Measurements from ENCODE around the gene ZBTB7C. TPM values are rescaled to one million over a fixed set of nuclear protein-coding genes. Genes with fewer than 3 reads are reported as not detected.

ZBTB7C gene
- total and polyA plus RNA-seq, 2 of the 4 experiments (the other 2 are of a cell fraction): not detected

DNA sequence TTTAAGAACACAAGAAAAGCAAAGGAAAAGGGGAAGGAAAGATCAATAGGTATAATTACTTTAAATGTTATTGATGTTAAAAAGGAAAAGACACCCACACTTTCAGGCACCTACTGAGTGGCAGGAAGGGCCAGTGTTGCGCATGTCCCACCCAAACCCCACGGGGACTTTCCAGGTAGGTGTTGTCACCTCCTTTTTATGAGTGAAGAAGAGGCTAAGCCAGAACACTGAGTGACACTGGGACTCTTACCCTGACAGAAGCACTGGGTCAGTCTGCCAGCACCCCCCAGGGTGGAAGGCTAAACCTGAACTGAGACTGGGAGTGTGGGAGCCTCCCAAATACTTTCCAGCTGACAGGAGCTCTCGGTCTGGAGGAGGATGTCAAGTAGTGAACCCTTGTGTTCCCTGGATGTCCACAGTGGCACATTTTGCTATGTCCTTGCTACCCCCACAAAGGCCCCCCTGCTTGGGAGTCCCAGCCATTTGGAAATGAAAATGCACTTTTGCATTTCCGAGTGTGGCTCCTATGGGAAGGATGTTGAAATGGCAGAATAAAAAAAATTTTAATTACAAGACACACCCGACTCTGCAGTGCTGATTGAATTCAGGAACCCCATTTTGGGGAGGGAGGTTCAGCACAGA is 387.8 kb downstream of the ZBTB7C start:
- no peak for TF ChIP-seq CEBPB (IDR thresholded peaks at IDR 0.05; ENCODE audit: low read depth, low read length)
- no peak for TF ChIP-seq BHLHE40 (IDR thresholded peaks at IDR 0.05; ENCODE audit: low read depth, low read length)
- TF ChIP-seq, protein P1, sequence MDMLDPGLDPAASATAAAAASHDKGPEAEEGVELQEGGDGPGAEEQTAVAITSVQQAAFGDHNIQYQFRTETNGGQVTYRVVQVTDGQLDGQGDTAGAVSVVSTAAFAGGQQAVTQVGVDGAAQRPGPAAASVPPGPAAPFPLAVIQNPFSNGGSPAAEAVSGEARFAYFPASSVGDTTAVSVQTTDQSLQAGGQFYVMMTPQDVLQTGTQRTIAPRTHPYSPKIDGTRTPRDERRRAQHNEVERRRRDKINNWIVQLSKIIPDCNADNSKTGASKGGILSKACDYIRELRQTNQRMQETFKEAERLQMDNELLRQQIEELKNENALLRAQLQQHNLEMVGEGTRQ (IDR thresholded peaks at IDR 0.05; ENCODE audit: low read depth, low read length): no peak
- no peak for TF ChIP-seq NFE2L2 (IDR thresholded peaks at IDR 0.05; ENCODE audit: low read depth, low read length)
- no peak for TF ChIP-seq RFX5 (IDR thresholded peaks at IDR 0.05; ENCODE audit: low read depth, low read length)
- TF ChIP-seq RAD21 (IDR thresholded peaks at IDR 0.05; ENCODE audit: low read length): no peak
- TF ChIP-seq, protein P2, sequence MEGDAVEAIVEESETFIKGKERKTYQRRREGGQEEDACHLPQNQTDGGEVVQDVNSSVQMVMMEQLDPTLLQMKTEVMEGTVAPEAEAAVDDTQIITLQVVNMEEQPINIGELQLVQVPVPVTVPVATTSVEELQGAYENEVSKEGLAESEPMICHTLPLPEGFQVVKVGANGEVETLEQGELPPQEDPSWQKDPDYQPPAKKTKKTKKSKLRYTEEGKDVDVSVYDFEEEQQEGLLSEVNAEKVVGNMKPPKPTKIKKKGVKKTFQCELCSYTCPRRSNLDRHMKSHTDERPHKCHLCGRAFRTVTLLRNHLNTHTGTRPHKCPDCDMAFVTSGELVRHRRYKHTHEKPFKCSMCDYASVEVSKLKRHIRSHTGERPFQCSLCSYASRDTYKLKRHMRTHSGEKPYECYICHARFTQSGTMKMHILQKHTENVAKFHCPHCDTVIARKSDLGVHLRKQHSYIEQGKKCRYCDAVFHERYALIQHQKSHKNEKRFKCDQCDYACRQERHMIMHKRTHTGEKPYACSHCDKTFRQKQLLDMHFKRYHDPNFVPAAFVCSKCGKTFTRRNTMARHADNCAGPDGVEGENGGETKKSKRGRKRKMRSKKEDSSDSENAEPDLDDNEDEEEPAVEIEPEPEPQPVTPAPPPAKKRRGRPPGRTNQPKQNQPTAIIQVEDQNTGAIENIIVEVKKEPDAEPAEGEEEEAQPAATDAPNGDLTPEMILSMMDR (conservative IDR thresholded peaks at IDR 0.05; ENCODE audit: low read depth, low read length): no peak
- no peak for TF ChIP-seq SMC3 (IDR thresholded peaks at IDR 0.05; ENCODE audit: low read depth, low read length)
- no peak for TF ChIP-seq MAZ (IDR thresholded peaks at IDR 0.05; ENCODE audit: borderline replicate concordance, low read depth, low read length)
- no peak for TF ChIP-seq FOS (IDR thresholded peaks at IDR 0.05; ENCODE audit: low read depth, low read length)
- TF ChIP-seq RCOR1 (IDR thresholded peaks at IDR 0.05; ENCODE audit: insufficient replicate concordance, low read length): no peak
- no peaks in the 10 kb centered on the region for H3K4me1 ChIP-seq (ENCODE audit: control insufficient read depth, insufficient read depth, low read length)
- no peaks in the 10 kb centered on the region for H3K9me1 ChIP-seq (ENCODE audit: insufficient read depth, low read length)
- ATAC-seq (ENCODE audit: low read depth) (no peak), DNase-seq (no peak)
- H2AFZ ChIP-seq (replicated peaks; ENCODE audit: low read length, poor library complexity): no peak overlapping the region
- H3K79me1 ChIP-seq (ENCODE audit: low read depth in 1 of 2, low read length in 2 of 2): no peaks in the 10 kb centered on the region
- H3K9me3 ChIP-seq (ENCODE audit: control insufficient read depth, insufficient read depth, low read length): no peaks in the 10 kb centered on the region
- H3K9ac ChIP-seq (ENCODE audit: low read depth, low read length): no peak overlapping the region
- no peak overlapping the region for H3K18ac ChIP-seq (ENCODE audit: low read depth, low read length)
- H3K56ac ChIP-seq (ENCODE audit: extremely low read depth, insufficient read depth, low read length): no peak overlapping the region
- no peak overlapping the region for H4K8ac ChIP-seq (ENCODE audit: low read depth in 2 of 2, low read length in 2 of 2)
- no peaks in the 10 kb centered on the region for H4K20me1 ChIP-seq (ENCODE audit: insufficient read depth, low read length)
- H4K91ac ChIP-seq (ENCODE audit: insufficient read depth, low read depth, low read length): no peak overlapping the region
- no peak overlapping the region for H3K27ac ChIP-seq (ENCODE audit: insufficient read depth, low read length)
- H2BK20ac ChIP-seq (ENCODE audit: low read depth, low read length): no peak overlapping the region
- H3K36me3 ChIP-seq (ENCODE audit: control insufficient read depth, insufficient read depth, low read length): no peaks in the 10 kb centered on the region
- POLR2A ChIA-PET (ENCODE audit: unreplicated experiment): no interaction called here
- intact Hi-C loops (cut with micrococcal nuclease) (no loop called here), in situ Hi-C loops (cut with MboI; ENCODE audit: low sequenced_read_pairs) (loop anchor here (5.0 kb wide), 1 partner anchor 249 kb away; no protein-coding TSS in a partner anchor), dilution Hi-C loops (cut with HindIII; ENCODE audit: low sequenced_read_pairs, unreplicated experiment) (no loop called here)
- no peak overlapping the region for H3K4me2 ChIP-seq (ENCODE audit: low read depth, low read length)
- H2BK120ac ChIP-seq (ENCODE audit: low read depth, low read length): no peak overlapping the region
- no peak overlapping the region for H2AK9ac ChIP-seq (replicated peaks; ENCODE audit: low read depth, low read length, poor library complexity)
- H3K4ac ChIP-seq (ENCODE audit: low read depth, low read length): no peak overlapping the region
- no peak overlapping the region for H3K14ac ChIP-seq (replicated peaks; ENCODE audit: low read depth, low read length)
- BruUV-seq (replicated peaks): no TSS peak
- H2BK15ac ChIP-seq (ENCODE audit: low read depth, low read length): no peak overlapping the region
- no peak overlapping the region for H2BK5ac ChIP-seq (ENCODE audit: low read depth, low read length, poor library complexity, severe bottlenecking)
- H3K27me3 ChIP-seq (ENCODE audit: control insufficient read depth, insufficient read depth, low read length): peaks cover 22% of the 10 kb centered on the region
- no peak overlapping the region for H4K5ac ChIP-seq (ENCODE audit: low read depth, low read length)
- H3K4me3 ChIP-seq (ENCODE audit: insufficient read depth, low read depth, low read length): no peak overlapping the region
- H3K23ac ChIP-seq (ENCODE audit: low read depth, low read length): no peak overlapping the region
- WGBS, 2 experiments (ENCODE audit: extremely low coverage in 2 of 2, insufficient read length in 1 of 2): no CpG with 5 or more reads among the region's 5 CpGs
- H2AK5ac ChIP-seq (ENCODE audit: low read depth, low read length): no peak overlapping the region
- CTCF ChIA-PET: no interaction called here
